K562 (cell line): Measurements from ENCODE around the gene GAPVD1. TPM values are rescaled to one million over a fixed set of nuclear protein-coding genes. Genes with fewer than 3 reads are reported as not detected.

ENCODE experiments used
- ATAC-seq: fragments of 200-7000 bp; cut with Tn5 transposase; 3 replicates; pipeline ENCODE4 v1.9.1; 2020; ENCODE audit warnings: moderate library complexity
- BruUV-seq: library from RNA; stranded (reverse); fragments of 400-500 nt; replicated peaks from 2 replicates; lab custom pipeline; 2021; lab: Mats Ljungman, UMichigan
- CTCF ChIA-PET: fragments of 300-600 bp; formaldehyde crosslinking; extraction: SDS; loops from one replicate; lab custom pipeline; 2021; ENCODE audit warnings: low intra/inter-chr PET ratio; lab: Yijun Ruan, JAX
- POLR2A ChIA-PET: fragments of 300-600, 350-650 bp; sonication (Branson Sonifier 250); formaldehyde crosslinking; extraction: SDS; loops from one replicate; lab custom pipeline; 2021; ENCODE audit warnings: antibody characterized with exemption, inconsistent platforms; lab: Yijun Ruan, JAX
- DNase-seq, 4 experiments: peaks; one replicate each; pipeline versions ENCODE4 v3.0.0 to v3.0.0-alpha.2; 2011 to 2018; ENCODE audit warnings: low spot score in 3 of 4, mixed read lengths in 3 of 4; ENCODE audit errors: extremely low read depth in 1 of 4
- FAIRE-seq: peaks from 2 replicates; lab custom pipeline; 2011; peaks lifted over from hg19 to GRCh38; lab: Jason Lieb, UNC
- H2AFZ ChIP-seq: 2 replicates; pipeline ENCODE4 v1.6.0; 2011; ENCODE audit warnings: low read depth, low read length, control low read depth, inconsistent platforms
- H3K27ac ChIP-seq: fragments of 200-600 bp; 3 replicates; pipeline ENCODE4 v1.8.0; 2011; ENCODE audit warnings: low read depth, mild to moderate bottlenecking, control low read depth, inconsistent platforms, low read length, moderate library complexity, mixed read lengths; ENCODE audit errors: extremely low read depth
- H3K27me3 ChIP-seq, 2 experiments: fragments of 300-600 bp in 1 of 2; 2 replicates in 1 of 2; 3 replicates in 1 of 2; pipeline versions ENCODE4 v1.6.0 to v1.8.0; 2011; ENCODE audit warnings: inconsistent platforms in 2 of 2, low read length in 2 of 2, mild to moderate bottlenecking in 1 of 2, mixed read lengths in 1 of 2, moderate library complexity in 1 of 2; ENCODE audit not compliant: control insufficient read depth in 2 of 2, insufficient read depth in 2 of 2
- H3K36me3 ChIP-seq: fragments of 300-600 bp; 3 replicates; pipeline ENCODE4 v1.8.0; 2011; ENCODE audit warnings: mild to moderate bottlenecking, low read length, inconsistent platforms; ENCODE audit not compliant: control insufficient read depth, insufficient read depth
- H3K4me1 ChIP-seq, 2 experiments: fragments of 200-600 bp in 1 of 2; replicated peaks in 1 of 2; 2 replicates in 1 of 2; 3 replicates in 1 of 2; pipeline versions ENCODE4 v1.5.1 to v1.8.0; 2011; ENCODE audit warnings: inconsistent platforms in 2 of 2, low read length in 2 of 2, mild to moderate bottlenecking in 1 of 2, mixed read lengths in 1 of 2, moderate library complexity in 1 of 2; ENCODE audit not compliant: control insufficient read depth in 2 of 2, insufficient read depth in 2 of 2
- H3K4me2 ChIP-seq: 2 replicates; pipeline ENCODE4 v1.6.1; 2011; ENCODE audit warnings: low read length, control low read depth, inconsistent platforms, mixed read lengths; ENCODE audit not compliant: insufficient read depth
- H3K4me3 ChIP-seq: fragments of 200-600 bp; sonication (generic), shearing (Covaris generic); 2 replicates; pipeline ENCODE4 v1.5.1; 2016; ENCODE audit warnings: control low read depth, inconsistent platforms
- H3K79me2 ChIP-seq: fragments of 200-600 bp; 3 replicates; pipeline ENCODE4 v1.8.0; 2011; ENCODE audit warnings: low read length, inconsistent platforms; ENCODE audit not compliant: control insufficient read depth, insufficient read depth
- H3K9ac ChIP-seq, 2 experiments: 2 replicates each; pipeline versions ENCODE4 v1.6.0 to v1.6.1; 2011; ENCODE audit warnings: low read depth in 2 of 2, low read length in 2 of 2, control low read depth in 1 of 2, inconsistent platforms in 1 of 2, mild to moderate bottlenecking in 1 of 2, mixed read lengths in 1 of 2; ENCODE audit not compliant: insufficient read depth in 1 of 2
- H3K9me1 ChIP-seq: one replicate; pipeline ENCODE4 v1.6.0; 2011; ENCODE audit warnings: inconsistent platforms, mild to moderate bottlenecking, low read length, moderate library complexity; ENCODE audit not compliant: control insufficient read depth, insufficient read depth
- H3K9me3 ChIP-seq: replicated peaks from 2 replicates; pipeline ENCODE4 v1.5.1; 2011; ENCODE audit warnings: low read depth, low read length, inconsistent platforms; ENCODE audit not compliant: control insufficient read depth, insufficient read depth
- H4K20me1 ChIP-seq: replicated peaks from 2 replicates; pipeline ENCODE4 v1.6.1; 2011; ENCODE audit warnings: low read length, inconsistent platforms, mixed read lengths; ENCODE audit not compliant: control insufficient read depth, insufficient read depth
- BDP1 ChIP-seq: IDR thresholded peaks from 3 replicates; pipeline ENCODE4 v1.6.1; 2011; ENCODE audit not compliant: insufficient read length, insufficient read depth
- NFIC ChIP-seq: fragments of 450-650 bp; IDR thresholded peaks from 2 replicates; pipeline ENCODE4 v1.6.1; 2017; ENCODE audit warnings: mild to moderate bottlenecking, inconsistent platforms
- RNF219 ChIP-seq: fragments of 250-450 bp; sonication (Bioruptor Pico); IDR thresholded peaks from 2 replicates; pipeline ENCODE4 v1.5.0; 2022; ENCODE audit warnings: mild to moderate bottlenecking
- SLC30A9 ChIP-seq: fragments of 250-450 bp; sonication (Bioruptor Pico); IDR thresholded peaks from 2 replicates; pipeline ENCODE4 v1.8.0; 2022; ENCODE audit warnings: mild to moderate bottlenecking, moderate library complexity
- SRSF7 ChIP-seq: fragments of 200-400 bp; formaldehyde crosslinking; optimal IDR thresholded peaks from 2 replicates; pipeline ENCODE3; 2017; ENCODE audit warnings: mild to moderate bottlenecking, low read depth, low read length
- STAT5B ChIP-seq: fragments of 250-450 bp; sonication (Bioruptor Pico); IDR thresholded peaks from 2 replicates; pipeline ENCODE4 v1.8.0; 2021; ENCODE audit warnings: mild to moderate bottlenecking, inconsistent platforms
- SUPT5H ChIP-seq: fragments of 450-650 bp; IDR thresholded peaks from 2 replicates; pipeline ENCODE4 v1.6.1; 2016
- ZNF274 ChIP-seq: IDR thresholded peaks from 2 replicates; pipeline ENCODE4 v1.6.1; 2011; ENCODE audit warnings: low read depth, mild to moderate bottlenecking, low read length, moderate library complexity, borderline replicate concordance
- ZNF695 ChIP-seq: fragments of 450-650 bp; formaldehyde crosslinking; IDR thresholded peaks from 2 replicates; pipeline ENCODE4 v1.4.0; 2020; ENCODE audit warnings: mild to moderate bottlenecking, moderate library complexity
- WGBS: fragments of 100-300 bp; shearing (Covaris generic); methylation state at CpG from one replicate; pipeline ENCODE4 v1.1.6; 2016; ENCODE audit warnings: low coverage, mixed read lengths; ENCODE audit not compliant: insufficient coverage; ENCODE audit errors: missing lambda C conversion rate; 5-methylcytosine and 5-hydroxymethylcytosine counted together
- in situ Hi-C: fragments of 300-500 bp; cut with MboI; formaldehyde crosslinking; loops from 4 replicates; pipeline ENCODE4 v1.15.0; 2018; ENCODE audit warnings: inconsistent platforms, mixed read lengths
- intact Hi-C: fragments of 100-400 bp; cut with micrococcal nuclease; formaldehyde crosslinking; loops from 2 replicates; pipeline ENCODE4 v1.14.2; 2022
- polyA plus RNA-seq, 8 experiments: library from polyadenylated mRNA; depleted of rRNA in 4 of 8; stranded (reverse) in 5 of 8; unstranded in 3 of 8; fragments of >200 nt; fragmentation: Nextera tagmentation in 2 of 8; fragmentation: Illumina TruSeq in 1 of 8; extraction: Ambion mirVana in 2 of 8; extraction: Trizol in 1 of 8; gene quantifications; 2 replicates each; pipeline versions ENCODE4 v1.2.1 to v1.2.3, GENCODE V29; 2011 to 2014; ENCODE audit warnings: inconsistent platforms in 1 of 8, missing spikeins in 1 of 8
- total RNA-seq, 7 experiments: library from RNA; depleted of rRNA in 6 of 7; stranded (reverse); fragments of >200 nt in 6 of 7; fragmentation: Illumina TruSeq in 2 of 7; extraction: Trizol in 2 of 7; gene quantifications; 2 replicates each; pipeline versions ENCODE4 v1.2.1 to v1.2.3, GENCODE V29; 2011 to 2021; ENCODE audit warnings: low replicate concordance in 1 of 7

Gene GAPVD1
- total and polyA plus RNA-seq, 9 of the 15 experiments (the other 6 are each of a cell fraction or from before 2014, with no cell fraction given) = 9.5 to 66.1 (median 45.5) TPM

GRCh38 chr9:125360601-125361000 lies 99.0 kb downstream of the GAPVD1 start:
- POLR2A ChIA-PET = interaction anchor here (0.6 to 2.7 kb wide), 6 partner anchors 9 to 498 kb away, joined by 3 to 20 read pairs (median 4); partner anchors contain the start of genes ARPC5L, HSPA5 and RPL35
- H3K4me1 ChIP-seq = no peaks in the 10 kb centered on the region
- CTCF ChIA-PET = no interaction called here
- no peak for ATAC-seq
- no peak for FAIRE-seq
- H3K9me3 ChIP-seq = no peaks in the 10 kb centered on the region
- no peak for DNase-seq
- no peak overlapping the region for H3K9ac ChIP-seq
- no peak overlapping the region for H2AFZ ChIP-seq
- no peak overlapping the region for H3K4me2 ChIP-seq
- no peak overlapping the region for H3K27ac ChIP-seq
- peaks cover 91% of the 10 kb centered on the region for H3K36me3 ChIP-seq
- H3K27me3 ChIP-seq = no peaks in the 10 kb centered on the region
- TF ChIP-seq NFIC (peak; percentile 59; the same call in 1 of the 2 replicates), SLC30A9 (CRISPR knock-in tag) (no peak)
- TF ChIP-seq, all 486 proteins: peak for 1
- Histone ChIP-seq H4K20me1 (no peaks in the 10 kb centered on the region), H3K79me2 (no peaks in the 10 kb centered on the region), H3K4me3 (no peak overlapping the region), H3K9me1 (no peaks in the 10 kb centered on the region)
- no TSS peak for BruUV-seq
- intact Hi-C loops (no loop called here), in situ Hi-C loops (no loop called here)
- 97% methylated on average over 2 of the region's 2 CpGs for WGBS

GRCh38 chr9:125361837-125362531 lies 100.4 kb downstream of the GAPVD1 start:
- no peaks in the 10 kb centered on the region for H3K79me2 ChIP-seq
- no peaks in the 10 kb centered on the region for H3K9me1 ChIP-seq
- peaks cover 83% of the 10 kb centered on the region for H3K36me3 ChIP-seq
- CTCF ChIA-PET = interaction anchor here (0.5 to 0.6 kb wide), 2 partner anchors 249 to 572 kb away, joined by 3 to 4 read pairs; no protein-coding TSS in a partner anchor
- H3K27ac ChIP-seq = peak overlapping the region; percentile 17; the same call in 1 of the 3 replicates
- no peak overlapping the region for H2AFZ ChIP-seq
- H3K4me2 ChIP-seq = no peak overlapping the region
- peak in 2 of 4 experiments; percentile 21 to 59 for DNase-seq
- H3K9me3 ChIP-seq = no peaks in the 10 kb centered on the region
- H4K20me1 ChIP-seq = no peaks in the 10 kb centered on the region
- peak; percentile 94 for ATAC-seq
- in situ Hi-C loops (no loop called here), intact Hi-C loops (no loop called here)
- H3K4me3 ChIP-seq = no peak overlapping the region
- FAIRE-seq = peak; percentile 80
- H3K4me1 ChIP-seq = no peaks in the 10 kb centered on the region
- no peaks in the 10 kb centered on the region for H3K27me3 ChIP-seq
- 46% methylated on average over 5 of the region's 5 CpGs for WGBS
- BruUV-seq = no TSS peak
- H3K9ac ChIP-seq = no peak overlapping the region
- POLR2A ChIA-PET = interaction anchor here (0.5 to 2.7 kb wide), 11 partner anchors 8 to 500 kb away, joined by 3 to 20 read pairs (median 4); partner anchors contain the start of genes ARPC5L, HSPA5 and RPL35
- TF ChIP-seq ZNF274 (no peak), RNF219 (no peak), ZNF695 (no peak), STAT5B (CRISPR knock-in tag) (no peak), SUPT5H (no peak), SRSF7 (no peak), BDP1 (no peak)
